Measurements from ENCODE around the gene OR6B3.

- TF ChIP-seq U2AF2 (optimal IDR thresholded peaks at IDR 0.05; ENCODE audit: low read depth, low read length) (no peak), ZNF551 (CRISPR knock-in tag; IDR thresholded peaks at IDR 0.05) (no peak), ZBTB49 (CRISPR knock-in tag; IDR thresholded peaks at IDR 0.05; ENCODE audit: borderline replicate concordance) (no peak)
Observed at GRCh38 chr2:240052524-240052923, 797 bp downstream of the OR6B3 start.
